ENCODE measurements around the gene GLS. TPM values are rescaled to one million over a fixed set of nuclear protein-coding genes. Genes with fewer than 3 reads are reported as not detected.
A peak's percentile ranks its signal among the peaks of the same experiment; 100 is the strongest.

The GLS gene
- total RNA-seq, 2 donors from 2014 or later: 47.2 to 99.3 TPM

DNA sequence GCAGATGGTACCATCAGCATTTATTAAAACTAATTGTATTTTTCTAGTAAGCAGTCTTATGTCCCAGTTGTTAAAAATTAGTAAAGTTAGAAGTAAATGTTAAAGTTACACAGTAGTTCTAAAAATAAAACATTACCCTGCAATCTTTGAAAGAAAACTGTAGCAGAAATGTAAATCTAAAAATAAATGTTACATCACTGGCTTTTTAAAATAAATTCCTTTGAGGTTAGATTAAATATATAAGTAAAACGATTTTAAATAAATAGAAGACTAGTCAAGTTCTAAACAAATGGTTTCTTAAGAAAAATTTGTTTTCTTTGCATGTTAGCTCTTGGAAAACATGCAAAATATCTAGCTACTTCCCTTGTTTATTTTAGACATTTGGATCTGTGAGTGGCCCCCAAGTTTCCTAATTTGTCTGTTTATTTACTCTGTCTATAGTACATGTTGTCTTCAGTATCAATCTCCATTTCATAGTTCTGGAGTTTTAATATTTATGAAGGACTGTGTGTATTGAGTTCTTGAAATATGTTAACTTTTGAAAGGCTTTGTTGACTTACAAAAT, 58.2 kb downstream of the GLS start:
- peak overlapping the region; percentile 64 for H3K27ac Mint-ChIP-seq
- Histone ChIP-seq H3K9ac (ENCODE audit: extremely low read depth, low read length, poor library complexity, severe bottlenecking) (no peak overlapping the region), H3K27ac (ENCODE audit: low read depth, low read length) (no peak overlapping the region), H3K36me3 (ENCODE audit: control insufficient read depth, insufficient read depth, low read length) (peaks cover 17% of the 10 kb centered on the region), H3K4me3 (ENCODE audit: low read length) (no peak overlapping the region), H3K27me3 (ENCODE audit: control insufficient read depth, insufficient read depth, low read length, poor library complexity, severe bottlenecking) (no peaks in the 10 kb centered on the region), H3K9me3 (ENCODE audit: control insufficient read depth, low read length) (no peaks in the 10 kb centered on the region), H3K4me1 (ENCODE audit: control insufficient read depth, insufficient read depth, low read length) (no peaks in the 10 kb centered on the region)
- no peak overlapping the region for H3K4me3 Mint-ChIP-seq
- WGBS, 2 experiments (ENCODE audit: insufficient coverage in 1 of 2, insufficient read length in 1 of 2): 100% methylated on average over 1 of the region's 1 CpG; no CpG with 5 or more reads in 1 of the 2 experiments
- H3K9me3 Mint-ChIP-seq: no peaks in the 10 kb centered on the region
- peaks cover 8% of the 10 kb centered on the region for H3K4me1 Mint-ChIP-seq
- no peak for DNase-seq
- H3K36me3 Mint-ChIP-seq (ENCODE audit: low read depth): no peaks in the 10 kb centered on the region
- TF ChIP-seq, protein P1, sequence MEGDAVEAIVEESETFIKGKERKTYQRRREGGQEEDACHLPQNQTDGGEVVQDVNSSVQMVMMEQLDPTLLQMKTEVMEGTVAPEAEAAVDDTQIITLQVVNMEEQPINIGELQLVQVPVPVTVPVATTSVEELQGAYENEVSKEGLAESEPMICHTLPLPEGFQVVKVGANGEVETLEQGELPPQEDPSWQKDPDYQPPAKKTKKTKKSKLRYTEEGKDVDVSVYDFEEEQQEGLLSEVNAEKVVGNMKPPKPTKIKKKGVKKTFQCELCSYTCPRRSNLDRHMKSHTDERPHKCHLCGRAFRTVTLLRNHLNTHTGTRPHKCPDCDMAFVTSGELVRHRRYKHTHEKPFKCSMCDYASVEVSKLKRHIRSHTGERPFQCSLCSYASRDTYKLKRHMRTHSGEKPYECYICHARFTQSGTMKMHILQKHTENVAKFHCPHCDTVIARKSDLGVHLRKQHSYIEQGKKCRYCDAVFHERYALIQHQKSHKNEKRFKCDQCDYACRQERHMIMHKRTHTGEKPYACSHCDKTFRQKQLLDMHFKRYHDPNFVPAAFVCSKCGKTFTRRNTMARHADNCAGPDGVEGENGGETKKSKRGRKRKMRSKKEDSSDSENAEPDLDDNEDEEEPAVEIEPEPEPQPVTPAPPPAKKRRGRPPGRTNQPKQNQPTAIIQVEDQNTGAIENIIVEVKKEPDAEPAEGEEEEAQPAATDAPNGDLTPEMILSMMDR (conservative IDR thresholded peaks at IDR 0.05): no peak
- no peaks in the 10 kb centered on the region for H3K27me3 Mint-ChIP-seq (ENCODE audit: insufficient read depth)

DNA sequence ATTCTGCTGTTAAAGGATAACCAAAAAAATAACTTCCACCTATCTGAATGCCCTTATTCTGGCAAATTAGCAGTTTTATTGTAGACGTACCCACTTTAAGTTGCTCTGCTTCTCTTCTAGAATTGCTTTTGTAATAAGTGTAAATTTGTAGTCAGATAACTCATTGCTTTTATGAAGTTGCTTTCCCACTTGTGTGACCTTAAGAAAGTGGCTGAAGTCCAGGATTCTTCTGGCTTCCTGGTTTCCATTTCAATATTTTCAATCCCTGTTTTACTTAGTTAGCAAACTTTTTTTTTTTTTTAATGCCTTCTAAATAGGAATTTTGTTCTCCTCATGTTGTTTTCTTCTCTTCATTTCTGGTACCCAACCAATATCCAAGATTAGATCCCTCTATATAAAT, 59.8 kb downstream of the GLS start:
- no peaks in the 10 kb centered on the region for H3K9me3 ChIP-seq (ENCODE audit: control insufficient read depth, low read length)
- H3K4me3 ChIP-seq (ENCODE audit: low read length): no peak overlapping the region
- H3K36me3 ChIP-seq (ENCODE audit: control insufficient read depth, insufficient read depth, low read length): peaks cover 8% of the 10 kb centered on the region
- H3K36me3 Mint-ChIP-seq (ENCODE audit: low read depth): no peaks in the 10 kb centered on the region
- no peaks in the 10 kb centered on the region for H3K4me1 ChIP-seq (ENCODE audit: control insufficient read depth, insufficient read depth, low read length)
- no peaks in the 10 kb centered on the region for H3K27me3 Mint-ChIP-seq (ENCODE audit: insufficient read depth)
- H3K27ac ChIP-seq (ENCODE audit: low read depth, low read length): no peak overlapping the region
- 100% methylated on average over 1 of the region's 1 CpG; no CpG with 5 or more reads in 1 of the 2 experiments for WGBS, 2 experiments (ENCODE audit: insufficient coverage in 1 of 2, insufficient read length in 1 of 2)
- DNase-seq: no peak
- H3K27ac Mint-ChIP-seq: no peak overlapping the region
- H3K27me3 ChIP-seq (ENCODE audit: control insufficient read depth, insufficient read depth, low read length, poor library complexity, severe bottlenecking): no peaks in the 10 kb centered on the region
- H3K4me3 Mint-ChIP-seq: no peak overlapping the region
- no peak overlapping the region for H3K9ac ChIP-seq (ENCODE audit: extremely low read depth, low read length, poor library complexity, severe bottlenecking)
- no peaks in the 10 kb centered on the region for H3K9me3 Mint-ChIP-seq
- peaks cover 6% of the 10 kb centered on the region for H3K4me1 Mint-ChIP-seq
- TF ChIP-seq, protein P1 (conservative IDR thresholded peaks at IDR 0.05): no peak

DNA sequence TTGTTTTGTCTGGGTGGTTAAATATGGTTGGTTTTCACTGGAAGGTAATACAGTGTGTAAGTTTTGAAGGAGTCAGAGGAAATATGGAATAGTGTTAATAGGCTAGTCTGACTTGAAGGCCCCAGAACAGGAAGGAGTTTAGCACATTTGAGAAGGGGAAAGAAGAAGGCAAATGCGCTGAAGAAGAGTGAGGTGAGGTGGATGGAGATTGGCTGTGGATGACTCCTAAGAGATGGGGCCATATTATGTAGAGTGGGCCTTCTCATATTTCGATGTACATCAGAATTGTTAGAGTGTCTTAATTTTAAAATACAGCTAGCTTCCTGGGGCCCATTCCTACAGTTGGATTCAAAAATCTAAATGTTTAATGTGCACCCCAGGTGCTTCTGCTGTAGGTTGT, 61.0 kb downstream of the GLS start:
- H3K36me3 ChIP-seq (ENCODE audit: control insufficient read depth, insufficient read depth, low read length): peaks cover 3% of the 10 kb centered on the region

More for the DNA sequence above, 61.0 kb downstream of the GLS start:
- no peaks in the 10 kb centered on the region for H3K36me3 Mint-ChIP-seq (ENCODE audit: low read depth)
- Histone ChIP-seq H3K27me3 (ENCODE audit: control insufficient read depth, insufficient read depth, low read length, poor library complexity, severe bottlenecking) (no peaks in the 10 kb centered on the region), H3K9ac (ENCODE audit: extremely low read depth, low read length, poor library complexity, severe bottlenecking) (no peak overlapping the region), H3K4me1 (ENCODE audit: control insufficient read depth, insufficient read depth, low read length) (no peaks in the 10 kb centered on the region), H3K9me3 (ENCODE audit: control insufficient read depth, low read length) (no peaks in the 10 kb centered on the region), H3K27ac (ENCODE audit: low read depth, low read length) (no peak overlapping the region), H3K4me3 (ENCODE audit: low read length) (no peak overlapping the region)
- H3K27me3 Mint-ChIP-seq (ENCODE audit: insufficient read depth): no peaks in the 10 kb centered on the region
- peaks cover 6% of the 10 kb centered on the region for H3K4me1 Mint-ChIP-seq
- H3K27ac Mint-ChIP-seq: no peak overlapping the region
- H3K9me3 Mint-ChIP-seq: no peaks in the 10 kb centered on the region
- H3K4me3 Mint-ChIP-seq: no peak overlapping the region
- TF ChIP-seq, protein P1 (conservative IDR thresholded peaks at IDR 0.05): no peak
- DNase-seq: no peak
- WGBS, 2 experiments (ENCODE audit: insufficient coverage in 1 of 2, insufficient read length in 1 of 2): 90 to 99% methylated on average over 2 of the region's 2 CpGs

Measured in endodermal cell (in vitro differentiated cells).